ENCODE data around the gene NISCH.

DNA sequence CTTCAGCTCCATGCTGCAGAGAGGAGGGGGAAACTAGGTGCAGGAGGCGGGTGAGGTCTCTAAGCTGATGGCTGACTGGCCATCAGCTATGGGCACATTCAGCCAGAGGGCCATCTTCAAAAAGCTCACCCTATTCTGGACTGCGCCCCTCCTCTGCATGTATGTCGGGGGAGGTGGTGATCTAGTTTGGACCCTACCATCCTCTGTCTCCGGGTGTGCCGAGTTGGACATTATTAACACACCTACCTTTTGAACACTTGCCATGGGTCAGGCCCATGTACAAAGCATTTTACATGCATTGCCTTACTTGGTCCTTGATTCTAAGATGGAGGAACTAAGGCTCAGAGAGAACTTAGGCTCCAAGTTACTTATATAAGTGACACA is 1.4 kb downstream of the NISCH start:
- TF ChIP-seq, protein P1, sequence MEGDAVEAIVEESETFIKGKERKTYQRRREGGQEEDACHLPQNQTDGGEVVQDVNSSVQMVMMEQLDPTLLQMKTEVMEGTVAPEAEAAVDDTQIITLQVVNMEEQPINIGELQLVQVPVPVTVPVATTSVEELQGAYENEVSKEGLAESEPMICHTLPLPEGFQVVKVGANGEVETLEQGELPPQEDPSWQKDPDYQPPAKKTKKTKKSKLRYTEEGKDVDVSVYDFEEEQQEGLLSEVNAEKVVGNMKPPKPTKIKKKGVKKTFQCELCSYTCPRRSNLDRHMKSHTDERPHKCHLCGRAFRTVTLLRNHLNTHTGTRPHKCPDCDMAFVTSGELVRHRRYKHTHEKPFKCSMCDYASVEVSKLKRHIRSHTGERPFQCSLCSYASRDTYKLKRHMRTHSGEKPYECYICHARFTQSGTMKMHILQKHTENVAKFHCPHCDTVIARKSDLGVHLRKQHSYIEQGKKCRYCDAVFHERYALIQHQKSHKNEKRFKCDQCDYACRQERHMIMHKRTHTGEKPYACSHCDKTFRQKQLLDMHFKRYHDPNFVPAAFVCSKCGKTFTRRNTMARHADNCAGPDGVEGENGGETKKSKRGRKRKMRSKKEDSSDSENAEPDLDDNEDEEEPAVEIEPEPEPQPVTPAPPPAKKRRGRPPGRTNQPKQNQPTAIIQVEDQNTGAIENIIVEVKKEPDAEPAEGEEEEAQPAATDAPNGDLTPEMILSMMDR (IDR thresholded peaks at IDR 0.05) = no peak
- TF ChIP-seq EZH2 (IDR thresholded peaks at IDR 0.05; ENCODE audit: borderline replicate concordance, insufficient read depth, low read depth, low read length, poor library complexity, severe bottlenecking) = no peak
